ENCODE data around the gene OR6B2.
A peak's percentile ranks its signal among the peaks of the same experiment; 100 is the strongest.

Gene OR6B2

GRCh38 chr2:239991689-239992314, 38.4 kb downstream of the OR6B2 start:
- in situ Hi-C loops (cut with HindIII; ENCODE audit: low pct_unique_long_range_greater_than_20kb, low sequenced_read_pairs): no loop called here
- no peak for TF ChIP-seq JUND (IDR thresholded peaks at IDR 0.05; ENCODE audit: low read depth)
- DNase-seq (ENCODE audit: low read depth in 1 of 2, low spot score in 1 of 2): peak in 1 of 2 experiments; percentile 52

GRCh38 chr2:239990966-239991365, 39.3 kb downstream of the OR6B2 start:
- DNase-seq (ENCODE audit: low read depth in 1 of 2, low spot score in 1 of 2): no peak
- TF ChIP-seq JUND (IDR thresholded peaks at IDR 0.05; ENCODE audit: low read depth): no peak
- in situ Hi-C loops (cut with HindIII; ENCODE audit: low pct_unique_long_range_greater_than_20kb, low sequenced_read_pairs): no loop called here

DNA sequence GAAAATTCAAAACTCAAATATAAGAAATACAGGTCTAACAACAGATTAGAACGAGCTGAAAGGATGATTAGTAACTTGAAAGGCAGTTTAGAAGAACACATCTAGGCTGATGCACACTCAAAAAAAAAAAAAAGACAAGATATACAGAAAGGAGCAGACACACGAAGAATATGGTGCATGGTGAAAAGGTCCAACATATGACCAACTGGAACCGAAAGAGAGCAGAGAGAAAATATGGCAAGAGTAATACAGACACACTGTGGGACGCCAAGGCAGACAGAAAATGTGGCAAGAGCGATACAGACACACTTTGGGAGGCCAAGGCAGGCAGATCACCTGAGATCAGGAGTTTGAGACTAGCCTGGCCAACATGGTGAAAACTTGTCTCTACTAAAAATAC, 44.9 kb downstream of the OR6B2 start:
- DNase-seq (ENCODE audit: low read depth in 1 of 2, low spot score in 1 of 2): no peak
- in situ Hi-C loops (cut with HindIII; ENCODE audit: low pct_unique_long_range_greater_than_20kb, low sequenced_read_pairs): no loop called here
- no peak for TF ChIP-seq JUND (IDR thresholded peaks at IDR 0.05; ENCODE audit: low read depth)

- no peak for DNase-seq (ENCODE audit: low read depth in 1 of 2, low spot score in 1 of 2)
- in situ Hi-C loops (cut with HindIII; ENCODE audit: low pct_unique_long_range_greater_than_20kb, low sequenced_read_pairs): no loop called here
- TF ChIP-seq JUND (IDR thresholded peaks at IDR 0.05; ENCODE audit: low read depth): no peak
Measured at GRCh38 chr2:239984421-239985194, 45.6 kb downstream of the OR6B2 start.

- DNase-seq (ENCODE audit: low read depth in 1 of 2, low spot score in 1 of 2): no peak
- in situ Hi-C loops (cut with HindIII; ENCODE audit: low pct_unique_long_range_greater_than_20kb, low sequenced_read_pairs): no loop called here
- no peak for TF ChIP-seq JUND (IDR thresholded peaks at IDR 0.05; ENCODE audit: low read depth)
Measured at GRCh38 chr2:239983004-239983778, 47.0 kb downstream of the OR6B2 start.
